CD14-positive monocyte (primary cell): ENCODE measurements around the gene DNAJC27. TPM values are rescaled to one million over a fixed set of nuclear protein-coding genes. Genes with fewer than 3 reads are reported as not detected.

Source experiments
- DNase-seq, 3 donors: peaks; one replicate each; pipeline ENCODE4 v3.0.0-alpha.2; 2011 to 2022
- H2AFZ ChIP-seq: 2 replicates; pipeline ENCODE4 v1.6.0; 2012; ENCODE audit warnings: mild to moderate bottlenecking, low read depth, low read length, inconsistent platforms; ENCODE audit not compliant: insufficient read depth, poor library complexity, severe bottlenecking
- H3K27ac ChIP-seq, 2 donors: 1 replicate in 1 of 2; 2 replicates in 1 of 2; pipeline ENCODE4 v1.5.1; 2012 to 2013; ENCODE audit warnings: low read length in 2 of 2, control low read depth in 1 of 2, inconsistent platforms in 1 of 2, low read depth in 1 of 2, mild to moderate bottlenecking in 1 of 2
- H3K27me3 ChIP-seq, 2 donors: one replicate each; pipeline versions ENCODE4 v1.6.0 to v1.6.1; 2011 to 2013; ENCODE audit warnings: low read length in 2 of 2; ENCODE audit not compliant: control insufficient read depth in 2 of 2, insufficient read depth in 2 of 2
- H3K36me3 ChIP-seq, 2 donors: replicated peaks in 1 of 2; 1 replicate in 1 of 2; 2 replicates in 1 of 2; pipeline versions ENCODE4 v1.5.1 to v1.6.1; 2012 to 2013; ENCODE audit warnings: low read length in 2 of 2, control low read depth in 1 of 2, inconsistent platforms in 1 of 2, mild to moderate bottlenecking in 1 of 2; ENCODE audit not compliant: insufficient read depth in 2 of 2, control insufficient read depth in 1 of 2
- H3K4me1 ChIP-seq, 2 donors: 1 replicate in 1 of 2; 2 replicates in 1 of 2; pipeline versions ENCODE4 v1.5.1 to v1.6.1; 2012 to 2013; ENCODE audit warnings: low read length in 2 of 2, control low read depth in 1 of 2, inconsistent platforms in 1 of 2, mild to moderate bottlenecking in 1 of 2, moderate library complexity in 1 of 2; ENCODE audit not compliant: insufficient read depth in 2 of 2, control insufficient read depth in 1 of 2
- H3K4me2 ChIP-seq: replicated peaks from 2 replicates; pipeline ENCODE3; 2012; ENCODE audit warnings: low read length, moderate library complexity, mild to moderate bottlenecking; ENCODE audit not compliant: poor library complexity, severe bottlenecking; ENCODE audit errors: extremely low read depth
- H3K4me3 ChIP-seq, 3 experiments: fragments of 200-600 bp in 1 of 3; sonication (generic) in 1 of 3; replicated peaks in 1 of 3; 1 replicate in 2 of 3; 2 replicates in 1 of 3; pipeline ENCODE4 v1.5.1; 2011 to 2013; ENCODE audit warnings: low read length in 3 of 3, mild to moderate bottlenecking in 3 of 3, control low read depth in 2 of 3, low read depth in 2 of 3, inconsistent platforms in 1 of 3, moderate library complexity in 1 of 3
- H3K79me2 ChIP-seq: 2 replicates; pipeline ENCODE4 v1.6.0; 2012; ENCODE audit warnings: mild to moderate bottlenecking, control low read depth, inconsistent platforms, low read length, moderate library complexity; ENCODE audit not compliant: insufficient read depth
- H3K9ac ChIP-seq: 2 replicates; pipeline ENCODE4 v1.6.0; 2017; ENCODE audit warnings: low read length, mild to moderate bottlenecking; ENCODE audit not compliant: insufficient read depth, poor library complexity, severe bottlenecking
- H3K9me3 ChIP-seq, 2 donors: replicated peaks in 1 of 2; 1 replicate in 1 of 2; 2 replicates in 1 of 2; pipeline versions ENCODE4 v1.5.1 to v1.6.1; 2012 to 2013; ENCODE audit warnings: low read length in 2 of 2, control low read depth in 1 of 2; ENCODE audit not compliant: control insufficient read depth in 1 of 2, insufficient read depth in 1 of 2
- H4K20me1 ChIP-seq: 2 replicates; pipeline ENCODE4 v1.6.0; 2012; ENCODE audit warnings: mild to moderate bottlenecking, low read length, control low read depth, moderate library complexity; ENCODE audit not compliant: insufficient read depth
- H3K27ac Mint-ChIP-seq, 7 donors: one replicate each; pipeline ENCODE4 v1.8.0; 2020; ENCODE audit warnings: mild to moderate bottlenecking in 7 of 7, mixed read lengths in 7 of 7, moderate library complexity in 6 of 7, inconsistent platforms in 2 of 7
- H3K27me3 Mint-ChIP-seq, 3 donors: one replicate each; pipeline ENCODE4 v1.8.0; 2021 to 2022; ENCODE audit warnings: low read depth in 3 of 3, mild to moderate bottlenecking in 3 of 3, mixed read lengths in 3 of 3, moderate library complexity in 3 of 3, inconsistent platforms in 1 of 3
- H3K36me3 Mint-ChIP-seq, 2 donors: one replicate each; pipeline ENCODE4 v1.8.0; 2020; ENCODE audit warnings: mixed read lengths in 2 of 2, inconsistent platforms in 1 of 2, mild to moderate bottlenecking in 1 of 2
- H3K4me1 Mint-ChIP-seq: one replicate; pipeline ENCODE4 v1.8.0; 2020; ENCODE audit warnings: mild to moderate bottlenecking, mixed read lengths
- H3K4me3 Mint-ChIP-seq, 2 donors: one replicate each; pipeline ENCODE4 v1.8.0; 2020; ENCODE audit warnings: mild to moderate bottlenecking in 2 of 2, mixed read lengths in 2 of 2, moderate library complexity in 1 of 2
- H3K9me3 Mint-ChIP-seq, 7 donors: one replicate each; pipeline ENCODE4 v1.8.0; 2020 to 2022; ENCODE audit warnings: mixed read lengths in 7 of 7, mild to moderate bottlenecking in 6 of 7, moderate library complexity in 6 of 7, inconsistent platforms in 2 of 7
- CTCF ChIP-seq: fragments of 200-600 bp; IDR thresholded peaks from one replicate; pipeline ENCODE4 v1.8.0; 2022; ENCODE audit warnings: antibody characterized with exemption, mild to moderate bottlenecking
- WGBS: methylation state at CpG from one replicate; pipeline ENCODE4 v1.1.5; 2013; ENCODE audit warnings: missing lambda C conversion rate; ENCODE audit not compliant: insufficient coverage; 5-methylcytosine and 5-hydroxymethylcytosine counted together
- intact Hi-C, 2 donors: fragments of 100-400 bp; cut with micrococcal nuclease; formaldehyde crosslinking; loops; one replicate each; pipeline versions ENCODE4 v1.15.0 to v1.15.1; 2023
- polyA plus RNA-seq, 3 donors: library from polyadenylated mRNA; depleted of rRNA in 1 of 3; unstranded in 2 of 3; stranded (reverse) in 1 of 3; fragments of 300-500 nt in 2 of 3; fragments of >200 nt in 1 of 3; fragmentation: Illumina TruSeq in 2 of 3; gene quantifications; 1 replicate in 2 of 3; 2 replicates in 1 of 3; pipeline ENCODE4 v1.2.3, GENCODE V29; 2012 to 2021

The DNAJC27 gene
- polyA plus RNA-seq, 3 donors: 0.86 to 2.8 (median 2.2) TPM

- Histone ChIP-seq H3K36me3 (no peaks in the 10 kb centered on the region), H3K4me2 (no peak overlapping the region), H4K20me1 (no peaks in the 10 kb centered on the region), H3K4me3 (no peak overlapping the region), H3K79me2 (no peaks in the 10 kb centered on the region), H3K9ac (no peak overlapping the region), H2AFZ (no peak overlapping the region), H3K4me1 (no peaks in the 10 kb centered on the region), H3K27me3 (no peaks in the 10 kb centered on the region), H3K27ac (no peak overlapping the region), H3K9me3 (peaks cover 0 to 3% of the 10 kb centered on the region in 2 donors)
- Mint-ChIP-seq H3K27ac (no peak overlapping the region), H3K4me3 (no peak overlapping the region), H3K9me3 (peaks cover 5 to 10% (median 7%) of the 10 kb centered on the region in 7 donors), H3K4me1 (peaks cover 8% of the 10 kb centered on the region), H3K36me3 (peaks cover 11 to 15% of the 10 kb centered on the region in 2 donors), H3K27me3 (peaks cover 0 to 5% (median 0%) of the 10 kb centered on the region in 3 donors)
- no CpG with 5 or more reads among the region's 3 CpGs for WGBS
- intact Hi-C loops: no loop called here
- no peak for TF ChIP-seq CTCF
- DNase-seq: no peak
Measured at GRCh38 chr2:24910245-24910644, 61.5 kb downstream of the DNAJC27 start.

- Histone ChIP-seq H3K4me2 (no peak overlapping the region), H3K4me3 (no peak overlapping the region), H3K9me3 (peaks cover 0 to 3% of the 10 kb centered on the region in 2 donors), H3K36me3 (no peaks in the 10 kb centered on the region), H3K27me3 (no peaks in the 10 kb centered on the region), H4K20me1 (no peaks in the 10 kb centered on the region), H3K4me1 (no peaks in the 10 kb centered on the region), H3K27ac (no peak overlapping the region), H3K79me2 (no peaks in the 10 kb centered on the region), H2AFZ (no peak overlapping the region), H3K9ac (no peak overlapping the region)
- no peak for TF ChIP-seq CTCF
- Mint-ChIP-seq H3K4me1 (peaks cover 8% of the 10 kb centered on the region), H3K27me3 (peaks cover 0 to 2% (median 0%) of the 10 kb centered on the region in 3 donors), H3K36me3 (peaks cover 10 to 11% of the 10 kb centered on the region in 2 donors), H3K27ac (no peak overlapping the region), H3K9me3 (peaks cover 5 to 10% (median 7%) of the 10 kb centered on the region in 7 donors), H3K4me3 (no peak overlapping the region)
- no peak for DNase-seq
- intact Hi-C loops: no loop called here
- WGBS: 100% methylated on average over 3 of the region's 5 CpGs
Measured at GRCh38 chr2:24909555-24910177, 62.1 kb downstream of the DNAJC27 start.
